ENCODE data around the gene HELT.
A peak's percentile ranks its signal among the peaks of the same experiment; 100 is the strongest.

Gene HELT

DNA sequence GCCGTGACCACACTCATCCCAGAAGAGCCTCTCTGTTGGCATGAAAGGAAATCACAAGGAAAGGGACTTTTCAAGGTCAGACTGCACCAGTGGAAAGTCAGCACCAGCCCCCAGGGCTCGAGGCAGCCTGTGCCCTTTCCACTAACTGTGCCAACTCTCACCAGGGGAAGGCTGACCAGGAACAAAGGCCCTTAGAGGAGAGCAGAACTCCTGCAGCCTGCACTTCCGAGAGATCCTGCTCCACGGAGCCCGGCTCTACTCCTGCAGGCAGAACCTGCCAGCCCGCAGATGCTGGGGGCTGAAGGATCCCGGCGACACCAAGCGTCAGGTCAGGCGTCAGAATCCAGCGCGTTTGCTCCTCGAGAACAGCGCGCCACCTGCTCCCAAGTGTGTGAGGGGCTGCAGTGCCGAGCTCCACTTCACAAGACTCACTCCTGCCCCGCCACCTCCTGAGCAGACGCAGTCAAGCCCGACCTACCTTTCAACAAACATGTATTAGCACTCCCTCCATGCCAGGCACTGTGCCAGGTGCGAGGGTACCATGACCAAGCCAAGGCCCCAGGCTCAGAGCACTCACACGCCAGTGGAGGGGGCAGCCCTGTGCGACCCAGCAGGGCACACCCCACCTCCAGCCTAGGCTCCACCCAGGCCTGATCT, 13.6 kb upstream of the HELT start:
- DNase-seq = no peak

GRCh38 chr4:185005219-185005819, 13.0 kb upstream of the HELT start:
- peak; percentile 85 for DNase-seq

DNA sequence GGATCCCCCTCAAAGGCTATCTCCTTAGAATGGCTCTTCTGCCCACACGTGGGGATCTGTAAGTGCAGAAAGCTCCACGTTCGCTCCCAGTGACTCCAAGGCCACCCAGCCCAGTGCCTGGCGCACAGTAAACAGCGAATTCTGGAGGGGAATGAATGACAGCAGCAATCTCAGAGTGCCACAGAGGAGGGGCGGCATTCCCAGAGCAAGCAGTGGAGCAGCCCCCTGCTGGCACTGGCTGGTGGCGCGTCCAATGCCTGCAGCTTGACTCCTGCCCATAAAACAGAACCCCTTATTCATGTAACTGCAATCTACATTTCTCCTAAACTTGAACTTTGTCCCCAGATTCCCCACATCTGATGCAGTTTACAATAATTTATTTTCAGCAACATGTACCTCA, 6.9 kb upstream of the HELT start:
- peak; percentile 15 for DNase-seq

GRCh38 chr4:185013417-185014125, 4.7 kb upstream of the HELT start:
- DNase-seq = peak; percentile 17

- DNase-seq = no peak
Observed at GRCh38 chr4:185015108-185015507, 3.2 kb upstream of the HELT start.

DNA sequence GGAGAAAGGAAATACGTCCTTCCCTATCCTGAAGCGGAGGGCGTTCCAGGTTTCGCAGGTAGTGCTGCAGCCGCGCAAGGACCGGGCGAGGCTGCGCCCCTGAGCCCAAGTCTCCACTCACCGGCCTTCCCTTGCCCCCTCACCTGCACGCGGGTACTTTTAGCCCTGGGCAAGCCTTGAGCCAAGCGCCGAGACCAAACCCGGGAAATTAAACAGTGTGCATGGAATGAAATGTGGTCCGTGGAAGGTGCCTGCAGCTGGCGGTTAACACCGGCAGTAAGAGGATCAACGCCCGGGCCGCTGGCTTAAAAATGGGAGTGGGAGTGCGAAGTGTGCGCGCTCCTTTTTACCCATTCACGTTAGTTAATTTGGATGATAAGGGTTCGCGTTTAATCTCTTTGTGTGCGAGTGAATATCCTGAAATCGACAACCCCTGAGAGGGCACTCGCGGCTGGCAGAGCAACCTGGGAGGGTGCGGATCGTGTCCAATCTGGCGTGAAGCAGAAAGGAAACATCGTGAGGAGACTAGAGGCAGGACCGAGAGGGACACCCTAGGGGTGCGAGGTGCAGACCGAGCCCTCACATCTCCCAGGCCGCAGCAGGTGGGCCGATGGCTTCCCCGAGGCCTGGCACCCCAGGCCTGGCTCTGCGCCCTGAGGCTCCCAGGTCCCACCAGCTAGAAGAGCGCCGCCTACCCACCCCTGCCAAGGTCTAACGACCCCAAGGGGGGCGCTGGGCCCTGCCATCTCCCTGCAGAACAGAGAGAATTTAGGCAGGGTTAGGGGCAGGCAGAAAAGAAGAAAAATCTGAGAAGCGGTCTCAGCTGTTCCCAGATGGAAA, 2.0 kb upstream of the HELT start:
- no peak for DNase-seq

- DNase-seq = no peak
Observed at GRCh38 chr4:185016946-185017758, 1.1 kb upstream of the HELT start.

DNA sequence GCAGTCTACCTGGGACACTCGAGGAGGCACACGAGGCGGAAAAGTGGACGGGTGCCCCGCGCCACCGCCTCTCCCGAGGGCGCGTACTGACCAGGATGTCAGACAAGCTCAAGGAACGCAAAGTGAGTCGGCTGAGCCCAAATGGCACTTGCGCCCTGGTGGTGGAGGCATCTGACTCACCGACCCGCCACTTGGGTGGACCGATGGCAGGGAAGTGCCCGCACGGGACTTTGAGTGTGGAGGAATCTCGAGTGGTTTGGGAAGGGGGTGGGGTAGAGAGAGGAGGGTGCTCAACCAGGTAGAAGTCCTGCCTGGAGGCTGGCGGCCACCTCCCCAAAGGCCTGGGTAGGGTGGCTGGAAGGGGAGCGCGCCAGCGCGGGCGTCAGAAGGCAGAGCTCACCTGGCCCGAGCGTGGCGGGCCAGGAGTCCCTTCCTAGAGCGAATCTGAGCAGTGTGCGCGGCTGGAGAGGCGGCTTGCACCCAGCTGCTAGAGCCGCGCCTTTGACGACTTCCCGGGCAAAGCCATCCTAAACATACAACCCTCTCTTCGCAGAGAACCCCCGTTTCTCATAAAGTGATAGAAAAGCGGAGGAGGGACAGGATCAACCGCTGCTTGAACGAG, 655 bp downstream of the HELT start:
- no peak for DNase-seq

DNA sequence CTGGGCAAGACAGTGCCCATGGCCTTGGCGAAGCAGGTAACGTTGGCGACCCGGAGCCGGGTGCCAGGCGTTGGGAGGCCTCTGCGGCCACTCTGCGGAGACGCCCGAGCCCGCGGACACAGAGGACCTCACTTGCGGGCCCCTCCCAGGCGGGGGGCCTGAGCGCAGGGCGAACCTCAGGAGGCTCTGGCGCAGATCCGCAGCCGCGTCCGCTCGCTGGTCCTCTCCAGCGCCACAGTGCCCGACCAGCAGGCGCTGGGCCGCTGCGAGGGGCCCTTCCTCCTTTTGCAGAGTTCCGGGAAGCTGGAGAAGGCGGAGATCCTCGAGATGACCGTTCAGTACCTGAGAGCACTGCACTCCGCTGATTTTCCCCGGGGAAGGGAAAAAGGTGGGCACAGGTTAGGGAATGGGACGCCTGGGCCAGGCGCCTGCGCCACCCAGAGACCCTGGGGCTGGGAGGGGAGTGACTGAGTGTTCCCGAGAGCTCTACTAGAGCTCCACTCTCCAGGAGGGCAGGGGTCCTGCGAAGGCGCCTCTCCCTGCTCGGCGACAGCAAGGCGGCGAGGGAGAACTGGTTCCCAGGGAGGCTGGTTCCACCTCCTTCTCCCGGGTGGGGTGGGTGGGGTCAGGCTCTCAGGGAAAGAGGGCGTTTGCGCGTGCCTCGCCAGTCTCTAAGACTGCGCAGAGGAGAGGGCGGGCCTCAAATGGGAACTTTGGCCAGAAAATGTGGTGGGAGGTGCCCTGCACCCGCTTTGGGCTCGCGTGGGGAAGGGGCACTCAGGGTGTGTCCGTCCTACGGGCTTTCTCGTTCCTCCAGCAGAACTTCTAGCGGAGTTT, 1.4 kb downstream of the HELT start:
- DNase-seq = no peak

DNA sequence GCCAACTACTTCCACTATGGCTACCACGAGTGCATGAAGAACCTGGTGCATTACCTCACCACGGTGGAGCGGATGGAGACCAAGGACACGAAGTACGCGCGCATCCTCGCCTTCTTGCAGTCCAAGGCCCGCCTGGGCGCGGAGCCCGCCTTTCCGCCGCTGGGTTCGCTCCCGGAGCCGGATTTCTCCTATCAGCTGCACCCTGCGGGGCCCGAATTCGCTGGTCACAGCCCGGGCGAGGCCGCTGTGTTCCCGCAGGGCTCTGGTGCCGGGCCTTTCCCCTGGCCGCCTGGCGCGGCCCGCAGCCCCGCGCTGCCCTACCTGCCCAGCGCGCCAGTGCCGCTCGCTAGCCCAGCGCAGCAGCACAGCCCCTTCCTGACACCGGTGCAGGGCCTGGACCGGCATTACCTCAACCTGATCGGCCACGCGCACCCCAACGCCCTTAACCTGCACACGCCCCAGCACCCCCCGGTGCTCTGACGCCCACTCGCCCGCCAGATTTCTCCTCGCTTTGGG, 2.1 kb downstream of the HELT start:
- no peak for DNase-seq

GRCh38 chr4:185020863-185021761, 2.8 kb downstream of the HELT start:
- DNase-seq = no peak

DNA sequence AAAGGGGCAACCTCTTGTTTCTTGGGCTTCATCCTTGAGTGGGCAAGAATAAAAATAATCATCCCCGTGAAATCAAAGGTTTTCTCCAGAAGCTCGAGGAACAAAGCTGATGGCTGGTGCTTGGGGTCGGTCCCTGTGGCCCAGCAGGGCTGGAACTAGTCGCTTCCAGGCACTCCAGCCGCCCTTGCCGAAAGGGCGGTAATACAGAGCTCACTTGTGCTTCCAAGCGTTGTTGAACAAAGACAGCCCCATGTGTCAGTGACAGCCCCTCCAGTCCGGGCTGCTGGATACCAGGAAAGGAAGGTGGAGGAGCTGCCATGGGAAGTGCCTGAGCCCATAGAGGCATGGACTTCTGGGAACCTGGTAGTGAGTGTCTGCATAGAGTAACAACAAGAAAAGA, 5.2 kb downstream of the HELT start:
- no peak for DNase-seq

GRCh38 chr4:185028625-185029024, 10.3 kb downstream of the HELT start:
- DNase-seq = no peak

DNA sequence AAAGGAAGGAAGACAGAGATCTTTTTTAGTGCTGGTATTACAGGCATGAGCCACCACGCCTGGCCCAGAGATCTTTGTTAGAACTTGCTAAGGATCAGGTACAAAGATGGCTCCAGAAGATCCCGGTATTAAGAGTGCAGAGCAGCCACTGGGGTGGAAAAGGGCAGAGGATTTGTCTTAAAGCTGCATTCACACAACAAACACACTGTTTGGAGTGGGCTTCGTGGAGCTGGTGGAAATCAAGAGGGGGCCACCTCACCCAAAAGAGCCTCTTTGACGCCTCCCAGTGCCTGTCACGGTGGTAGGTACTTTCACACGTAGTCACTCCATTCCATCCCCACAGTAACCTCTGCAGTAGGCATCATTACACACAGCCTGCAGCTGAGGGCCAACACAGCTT, 13.3 kb downstream of the HELT start:
- no peak for DNase-seq

DNA sequence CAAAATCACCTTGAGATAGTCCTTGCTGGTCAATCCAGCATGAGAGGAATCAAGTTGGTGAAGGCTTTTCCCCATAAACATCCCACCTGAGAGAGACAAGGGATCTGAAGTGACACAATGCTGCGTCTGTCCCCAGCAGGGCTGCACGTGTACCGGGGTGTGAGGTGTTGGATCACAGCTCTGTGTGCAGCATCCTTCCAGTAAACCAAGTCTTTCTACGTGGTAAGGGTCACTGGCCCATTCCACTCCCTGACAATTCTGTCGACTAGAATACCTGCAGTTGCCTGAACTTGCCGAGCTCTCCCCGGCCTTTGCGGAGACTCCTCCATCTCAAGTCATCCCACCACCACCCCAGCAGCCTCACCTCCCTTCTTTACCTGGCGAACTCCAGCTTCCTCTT, 14.8 kb downstream of the HELT start:
- no peak for DNase-seq

GRCh38 chr4:185033950-185034349, 15.7 kb downstream of the HELT start:
- no peak for DNase-seq

GRCh38 chr4:185035284-185035683, 17.0 kb downstream of the HELT start:
- no peak for DNase-seq

- DNase-seq = no peak
Observed at GRCh38 chr4:185036019-185036418, 17.7 kb downstream of the HELT start.

- DNase-seq = no peak
Observed at GRCh38 chr4:185036842-185037241, 18.6 kb downstream of the HELT start.

Measured in activated CD4-positive, alpha-beta T cell treated with anti-CD3 and anti-CD28 coated beads, Interleukin-2, Interleukin-6, amounts not matched to agents 100 ng/mL and 50 ng/mL, durations not matched to agents 16 hours and 8 hours (primary cell).